Esophagus (tissue), 2 donors: ENCODE results near the gene SSX2. TPM values are rescaled to one million over a fixed set of nuclear protein-coding genes. Genes with fewer than 3 reads are reported as not detected.
"Not testable (repeated sequence)": the region's sequence is repeated elsewhere in the genome, so short reads cannot be mapped to it uniquely, and the experiment has no call there.

ENCODE experiments used
- H3K27ac ChIP-seq, 2 donors: one replicate each; pipeline ENCODE4 v1.5.1; 2013; ENCODE audit warnings: low read depth in 2 of 2, mild to moderate bottlenecking in 2 of 2, inconsistent platforms in 1 of 2, low read length in 1 of 2, moderate library complexity in 1 of 2
- H3K27me3 ChIP-seq, 2 donors: one replicate each; pipeline ENCODE4 v1.6.1; 2013; ENCODE audit warnings: low read length in 2 of 2, control low read depth in 1 of 2, mild to moderate bottlenecking in 1 of 2; ENCODE audit not compliant: insufficient read depth in 2 of 2, control insufficient read depth in 1 of 2
- H3K36me3 ChIP-seq, 2 donors: one replicate each; pipeline ENCODE4 v1.6.1; 2013; ENCODE audit warnings: low read length in 1 of 2; ENCODE audit not compliant: control insufficient read depth in 2 of 2, insufficient read depth in 2 of 2
- H3K4me1 ChIP-seq, 2 donors: one replicate each; pipeline ENCODE4 v1.6.1; 2013; ENCODE audit warnings: low read length in 1 of 2; ENCODE audit not compliant: control insufficient read depth in 2 of 2, insufficient read depth in 2 of 2
- H3K4me3 ChIP-seq, 2 donors: one replicate each; pipeline ENCODE4 v1.5.1; 2013; ENCODE audit warnings: low read length in 2 of 2, mild to moderate bottlenecking in 2 of 2, low read depth in 1 of 2, moderate library complexity in 1 of 2
- H3K9me3 ChIP-seq, 2 donors: one replicate each; pipeline ENCODE4 v1.6.1; 2013; ENCODE audit warnings: mild to moderate bottlenecking in 2 of 2, low read depth in 1 of 2, low read length in 1 of 2, moderate library complexity in 1 of 2; ENCODE audit not compliant: control insufficient read depth in 2 of 2, insufficient read depth in 1 of 2
- WGBS, 2 donors: extraction: QIAGEN DNeasy Blood & Tissue Kit; methylation state at CpG; one replicate each; pipeline ENCODE4 v1.1.7; 2013; 5-methylcytosine and 5-hydroxymethylcytosine counted together
- polyA plus RNA-seq, 2 donors: library from polyadenylated mRNA; stranded (reverse); fragments of 200-250 nt; gene quantifications; one replicate each; pipeline ENCODE4 v1.2.3, GENCODE V29; 2013
- donor health status: healthy with polysubstance abuse.
- donor health status: Bipolar disorder and iron deficiency.

Gene SSX2, protein sequence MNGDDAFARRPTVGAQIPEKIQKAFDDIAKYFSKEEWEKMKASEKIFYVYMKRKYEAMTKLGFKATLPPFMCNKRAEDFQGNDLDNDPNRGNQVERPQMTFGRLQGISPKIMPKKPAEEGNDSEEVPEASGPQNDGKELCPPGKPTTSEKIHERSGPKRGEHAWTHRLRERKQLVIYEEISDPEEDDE
- polyA plus RNA-seq, result not detected

DNA sequence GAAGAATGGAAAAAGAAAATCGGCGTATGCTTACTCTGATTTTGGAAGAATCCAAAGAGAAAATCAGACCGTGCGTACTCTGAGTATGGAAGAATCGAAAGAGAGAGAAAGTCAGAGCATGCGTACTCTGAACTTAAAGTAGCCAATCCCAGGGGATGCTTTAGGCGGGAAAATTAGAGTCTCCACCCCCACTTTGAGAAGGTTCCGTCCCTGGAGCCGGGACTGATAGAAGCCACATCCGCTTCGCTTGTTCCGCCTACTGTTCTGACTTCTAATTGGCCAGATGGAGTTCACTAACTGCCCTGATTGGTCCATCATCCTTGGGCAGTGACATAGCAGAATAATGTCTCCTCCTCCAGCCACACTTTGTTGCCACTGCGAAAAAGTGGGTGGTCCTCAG, at the start of gene SSX2:
SSX2 (minus strand) TSS at position 101 of the 400 bp plus-strand sequence. CDS start 1,429 bp downstream, outside the sequence.
- H3K9me3 ChIP-seq, H3K4me3 ChIP-seq, H3K4me1 ChIP-seq, H3K36me3 ChIP-seq, H3K27ac ChIP-seq, H3K27me3 ChIP-seq: not testable (repeated sequence)
- no CpG with 5 or more reads among the region's 13 CpGs for WGBS, 2 donors

DNA sequence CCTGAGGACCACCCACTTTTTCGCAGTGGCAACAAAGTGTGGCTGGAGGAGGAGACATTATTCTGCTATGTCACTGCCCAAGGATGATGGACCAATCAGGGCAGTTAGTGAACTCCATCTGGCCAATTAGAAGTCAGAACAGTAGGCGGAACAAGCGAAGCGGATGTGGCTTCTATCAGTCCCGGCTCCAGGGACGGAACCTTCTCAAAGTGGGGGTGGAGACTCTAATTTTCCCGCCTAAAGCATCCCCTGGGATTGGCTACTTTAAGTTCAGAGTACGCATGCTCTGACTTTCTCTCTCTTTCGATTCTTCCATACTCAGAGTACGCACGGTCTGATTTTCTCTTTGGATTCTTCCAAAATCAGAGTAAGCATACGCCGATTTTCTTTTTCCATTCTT, 44.0 kb upstream of the SSX2 start, which contains the start of gene SSX2B:
SSX2B (plus strand) TSS at position 301 of the 400 bp plus-strand sequence. CDS start 1,429 bp downstream, outside the sequence.
- not testable (repeated sequence) for H3K27me3 ChIP-seq, H3K36me3 ChIP-seq, H3K27ac ChIP-seq, H3K4me1 ChIP-seq, H3K9me3 ChIP-seq, H3K4me3 ChIP-seq
- no CpG with 5 or more reads among the region's 13 CpGs for WGBS, 2 donors

DNA sequence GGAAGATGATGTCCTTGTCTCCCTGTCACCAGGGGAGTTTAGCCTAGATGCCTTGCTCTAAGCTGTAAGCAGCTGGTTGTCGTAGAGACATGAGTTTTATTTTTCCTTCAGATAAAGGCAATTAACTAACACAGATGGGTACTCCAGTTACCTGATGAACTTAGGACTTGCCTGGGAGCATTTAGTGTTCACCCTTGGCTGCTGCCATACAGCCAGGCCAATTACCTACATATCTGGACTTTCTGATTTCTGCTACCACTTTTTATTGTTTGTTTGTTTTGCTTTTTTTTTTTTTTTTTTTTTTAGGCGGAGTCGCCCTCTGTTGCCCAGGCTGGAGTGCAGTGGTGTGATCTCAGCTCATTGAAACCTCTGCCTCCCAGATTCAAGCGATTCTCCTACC, 14.9 kb downstream of the SSX2 start:
- not testable (repeated sequence) for H3K27ac ChIP-seq, H3K27me3 ChIP-seq, H3K4me1 ChIP-seq, H3K9me3 ChIP-seq, H3K4me3 ChIP-seq, H3K36me3 ChIP-seq
- WGBS, 2 donors, result 100% methylated on average over 1 of the region's 4 CpGs; no CpG with 5 or more reads in 1 of the 2 donors

DNA sequence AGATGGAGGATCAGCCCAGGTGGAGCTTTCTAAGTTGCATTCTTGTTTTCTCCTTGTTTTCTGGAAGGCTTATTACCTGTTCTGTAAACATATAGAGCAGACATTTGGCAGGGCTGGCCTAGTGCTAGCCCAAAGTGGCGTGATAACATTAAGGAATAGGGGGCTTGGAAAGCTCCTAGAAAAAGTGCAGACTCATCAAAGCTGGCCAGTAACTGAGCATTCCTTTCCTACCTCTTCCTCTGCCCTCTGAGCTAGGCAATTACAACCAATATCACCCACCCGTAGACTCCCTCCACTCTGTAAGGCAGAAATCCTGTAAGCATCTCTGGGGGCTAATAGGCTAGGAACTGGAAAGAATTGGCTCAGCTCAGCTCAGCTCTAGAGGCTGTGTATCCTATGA, 44.8 kb downstream of the SSX2 start:
- H3K27ac ChIP-seq, H3K4me3 ChIP-seq, H3K36me3 ChIP-seq, H3K4me1 ChIP-seq, H3K9me3 ChIP-seq, H3K27me3 ChIP-seq: not testable (repeated sequence)
- 88 to 95% methylated on average over 2 of the region's 2 CpGs for WGBS, 2 donors

DNA sequence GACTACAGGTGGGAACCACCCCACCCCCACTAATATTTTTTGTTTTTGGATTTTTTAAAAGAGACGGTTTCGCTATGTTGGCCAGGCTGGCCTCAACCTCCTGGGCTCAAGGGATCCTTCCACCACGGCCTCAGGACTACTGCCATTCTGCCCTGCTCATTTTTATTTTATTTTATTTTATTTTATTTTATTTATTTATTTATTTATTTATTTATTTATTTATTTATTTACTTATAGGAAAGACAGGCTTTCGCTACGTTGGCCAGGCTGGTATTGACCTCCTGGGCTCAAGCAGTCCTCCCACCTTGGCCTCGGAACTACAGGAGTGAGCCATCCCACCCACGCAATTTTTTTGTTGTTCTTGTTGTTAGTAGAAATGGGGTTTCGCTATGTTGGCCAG, 51.5 kb downstream of the SSX2 start:
- H3K4me1 ChIP-seq, H3K9me3 ChIP-seq, H3K4me3 ChIP-seq, H3K27me3 ChIP-seq, H3K36me3 ChIP-seq, H3K27ac ChIP-seq: not testable (repeated sequence)
- 87 to 90% methylated on average over 8 of the region's 8 CpGs for WGBS, 2 donors

DNA sequence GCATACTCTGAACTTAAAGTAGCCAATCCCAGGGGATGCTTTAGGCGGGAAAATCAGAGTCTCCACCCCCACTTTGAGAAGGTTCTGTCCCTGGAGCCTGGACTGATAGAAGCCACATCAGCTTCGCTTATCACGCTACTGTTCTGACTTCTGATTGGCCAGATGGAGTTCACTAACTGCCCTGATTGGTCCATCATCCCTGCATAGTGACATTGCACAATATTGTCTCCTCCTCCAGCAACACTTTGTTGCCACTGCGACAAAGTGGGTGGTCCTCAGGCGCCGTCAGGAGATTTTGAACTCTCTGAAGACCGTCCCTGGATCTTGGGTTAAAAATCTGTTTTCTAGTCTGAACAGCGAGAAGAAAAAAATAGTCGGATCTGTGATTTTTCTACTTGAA, 52.2 kb downstream of the SSX2 start, which contains the start of gene SSX7:
SSX7 (minus strand) TSS at position 101 of the 400 bp plus-strand sequence. CDS start 1,428 bp downstream, outside the sequence.
- not testable (repeated sequence) for H3K27me3 ChIP-seq, H3K4me1 ChIP-seq, H3K27ac ChIP-seq, H3K36me3 ChIP-seq, H3K9me3 ChIP-seq, H3K4me3 ChIP-seq
- WGBS, 2 donors, result 82 to 89% methylated on average over 9 of the region's 9 CpGs

DNA sequence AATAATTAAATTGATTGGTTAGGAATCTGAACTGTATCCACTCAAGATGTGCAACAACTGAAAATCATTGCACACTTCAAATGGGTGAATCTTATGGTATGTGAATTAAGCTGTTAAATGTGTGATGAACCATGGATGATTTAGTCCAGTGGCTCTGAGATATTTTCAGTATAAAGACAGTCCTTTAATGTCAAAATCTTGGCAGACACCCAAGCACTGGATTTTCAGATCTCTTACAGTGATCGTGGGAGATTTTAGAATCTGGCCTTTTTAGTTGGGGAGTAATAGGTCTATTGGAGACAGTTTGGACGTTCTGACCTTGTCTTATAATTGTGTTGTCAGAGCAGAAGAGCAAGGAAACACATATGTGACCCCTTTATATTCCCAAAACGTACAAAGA, 56.3 kb downstream of the SSX2 start:
- H3K4me3 ChIP-seq, H3K9me3 ChIP-seq, H3K4me1 ChIP-seq, H3K27me3 ChIP-seq, H3K36me3 ChIP-seq, H3K27ac ChIP-seq: not testable (repeated sequence)
- WGBS, 2 donors, result 39 to 41% methylated on average over 3 of the region's 3 CpGs

DNA sequence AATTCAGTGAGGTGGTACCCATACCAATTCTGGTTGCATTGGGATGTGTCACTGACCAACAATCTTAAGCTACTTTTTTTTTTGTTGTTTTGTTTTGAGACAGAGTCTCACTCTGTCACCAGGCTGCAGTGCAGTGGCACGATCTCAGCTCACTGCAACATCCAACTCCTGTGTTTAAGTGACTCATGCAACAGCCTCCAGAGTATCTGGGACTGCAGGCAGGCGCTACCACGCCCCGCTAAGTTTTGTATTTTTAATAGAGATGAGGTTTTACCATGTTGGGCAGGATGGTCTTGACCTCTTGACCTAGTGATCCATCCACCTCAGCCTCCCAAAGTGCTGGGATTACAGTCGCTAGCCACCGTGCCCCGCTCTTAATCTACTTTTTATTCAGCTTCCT, 58.0 kb downstream of the SSX2 start:
- not testable (repeated sequence) for H3K27me3 ChIP-seq, H3K27ac ChIP-seq, H3K36me3 ChIP-seq, H3K4me3 ChIP-seq, H3K9me3 ChIP-seq, H3K4me1 ChIP-seq
- WGBS, 2 donors, result 77 to 90% methylated on average over 7 of the region's 7 CpGs

Other genes with a start within 250 kb of the SSX2 start
- gene XAGE1A, start 211.4 kb downstream of the SSX2 start, polyA plus RNA-seq, result not detected
- gene XAGE1B, start 190.1 kb downstream of the SSX2 start, polyA plus RNA-seq, result not detected
- gene SSX7, start 52.3 kb downstream of the SSX2 start, polyA plus RNA-seq, result not detected
- not detected for gene SSX2B, start 44.1 kb upstream of the SSX2 start, polyA plus RNA-seq
- not detected for gene SPANXN5, start 90.2 kb upstream of the SSX2 start, polyA plus RNA-seq
- not detected for gene XAGE5, start 104.1 kb upstream of the SSX2 start, polyA plus RNA-seq
- not detected for gene XAGE3, start 160.9 kb upstream of the SSX2 start, polyA plus RNA-seq
- 10 to 100 TPM; 14.3 to 31.3 TPM for gene FAM156B, start 190.2 kb upstream of the SSX2 start, polyA plus RNA-seq